ENCODE data around the gene NGEF. TPM values are rescaled to one million over a fixed set of nuclear protein-coding genes. Genes with fewer than 3 reads are reported as not detected.
A peak's percentile ranks its signal among the peaks of the same experiment; 100 is the strongest.

NGEF gene
- total and polyA plus RNA-seq, 8 donors, result 3.3 to 7.1 (median 5.4) TPM

DNA sequence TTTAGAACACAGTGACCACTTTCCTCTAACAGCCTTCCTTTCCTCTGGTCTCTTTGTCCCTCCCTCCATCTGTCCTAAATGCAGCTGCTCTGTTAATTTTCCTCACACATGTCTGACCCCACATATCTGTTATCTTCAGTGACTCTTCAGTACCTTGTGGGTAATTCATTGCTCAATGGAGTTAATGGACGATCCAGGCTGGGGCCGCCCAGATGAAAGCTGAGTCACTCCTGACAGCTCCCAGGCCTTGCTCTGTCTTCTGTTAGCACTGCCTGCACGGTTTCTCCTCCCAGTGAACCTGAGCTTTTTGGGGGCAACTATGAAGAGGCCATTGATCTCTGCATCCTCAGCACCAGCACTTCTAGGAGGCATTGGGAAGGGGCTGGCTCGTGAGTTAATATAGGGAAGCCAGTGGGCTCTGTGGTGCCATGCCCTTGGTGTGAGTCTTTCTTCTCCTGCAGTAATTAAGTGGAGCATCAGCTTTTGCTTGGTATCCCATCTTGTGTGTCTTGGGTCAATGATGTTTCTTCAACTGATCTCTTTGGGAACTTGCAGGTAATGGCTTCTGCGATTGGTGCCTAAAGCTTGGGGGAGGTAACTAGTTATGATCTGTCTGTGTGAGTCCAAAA lies 75.7 kb downstream of the NGEF start:
- 76 to 77% methylated on average over 5 of the region's 5 CpGs for WGBS, 2 donors
- H3K36me3 ChIP-seq, result no peaks in the 10 kb centered on the region
- TF ChIP-seq CTCF (IDR thresholded peaks at IDR 0.05), result no peak

DNA sequence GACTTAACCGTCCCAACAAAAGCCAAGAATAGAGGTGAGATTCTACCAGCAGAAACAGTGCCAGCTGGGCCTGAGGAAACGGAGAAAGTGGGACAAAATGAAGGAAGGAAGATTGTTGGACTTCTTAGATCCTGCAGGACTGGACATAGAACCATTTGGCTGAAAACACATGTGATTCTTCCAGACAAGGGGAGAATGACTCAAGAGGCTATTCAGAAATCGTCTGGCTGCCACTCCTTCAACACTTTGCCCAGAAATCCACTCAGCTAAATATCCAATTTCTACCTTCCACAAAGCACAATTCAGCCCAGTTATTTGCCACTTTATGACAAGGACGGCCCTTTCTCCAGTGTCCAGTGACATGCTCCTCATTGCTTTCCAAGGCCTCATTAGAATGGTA lies 81.4 kb downstream of the NGEF start:
- no peak for FAIRE-seq
- DNase-seq, result no peak
- intact Hi-C loops (cut with DNase I), result no loop called here
- no peaks in the 10 kb centered on the region for H3K27me3 ChIP-seq
- no peaks in the 10 kb centered on the region for H3K36me3 ChIP-seq
- ATAC-seq, result no peak
- no peaks in the 10 kb centered on the region for H3K4me1 ChIP-seq
- no peak overlapping the region for H3K4me3 ChIP-seq
- TF ChIP-seq CTCF (IDR thresholded peaks at IDR 0.05), result no peak
- no peak overlapping the region for H3K27ac ChIP-seq
- WGBS, 2 donors, result 87 to 97% methylated on average over 4 of the region's 4 CpGs
- no peaks in the 10 kb centered on the region for H3K9me3 ChIP-seq

More for the DNA sequence above, 75.7 kb downstream of the NGEF start:
- no peak for FAIRE-seq
- no peaks in the 10 kb centered on the region for H3K4me1 ChIP-seq
- H3K27me3 ChIP-seq, result no peaks in the 10 kb centered on the region
- H3K9me3 ChIP-seq, result no peaks in the 10 kb centered on the region
- H3K4me3 ChIP-seq, result no peak overlapping the region
- intact Hi-C loops (cut with DNase I), result no loop called here
- DNase-seq, result no peak
- no peak overlapping the region for H3K27ac ChIP-seq
- ATAC-seq, result no peak

DNA sequence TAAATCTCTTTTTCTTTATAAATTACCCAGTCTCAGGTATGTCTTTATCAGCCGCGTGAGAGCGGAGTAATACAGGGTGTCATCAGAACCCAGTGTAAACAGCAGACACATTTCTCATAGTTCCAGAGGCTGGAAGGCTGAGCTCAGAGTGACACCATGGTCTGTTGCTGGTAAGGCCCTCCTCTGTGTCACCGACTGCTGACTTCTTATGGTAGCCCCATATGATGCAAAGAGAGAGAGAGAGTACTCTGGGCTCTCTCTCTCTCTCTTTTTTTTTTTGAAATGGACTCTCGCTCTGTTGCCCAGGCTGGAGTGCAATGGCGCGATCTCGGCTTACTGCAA lies 83.0 kb downstream of the NGEF start:
- ATAC-seq, result no peak
- Histone ChIP-seq H3K27me3 (no peaks in the 10 kb centered on the region), H3K4me1 (no peaks in the 10 kb centered on the region), H3K27ac (no peak overlapping the region), H3K4me3 (no peak overlapping the region), H3K9me3 (no peaks in the 10 kb centered on the region), H3K36me3 (no peaks in the 10 kb centered on the region)
- 84 to 90% methylated on average over 8 of the region's 8 CpGs for WGBS, 2 donors
- no peak for TF ChIP-seq CTCF (IDR thresholded peaks at IDR 0.05)
- intact Hi-C loops (cut with DNase I), result no loop called here
- FAIRE-seq, result no peak
- DNase-seq, result no peak

DNA sequence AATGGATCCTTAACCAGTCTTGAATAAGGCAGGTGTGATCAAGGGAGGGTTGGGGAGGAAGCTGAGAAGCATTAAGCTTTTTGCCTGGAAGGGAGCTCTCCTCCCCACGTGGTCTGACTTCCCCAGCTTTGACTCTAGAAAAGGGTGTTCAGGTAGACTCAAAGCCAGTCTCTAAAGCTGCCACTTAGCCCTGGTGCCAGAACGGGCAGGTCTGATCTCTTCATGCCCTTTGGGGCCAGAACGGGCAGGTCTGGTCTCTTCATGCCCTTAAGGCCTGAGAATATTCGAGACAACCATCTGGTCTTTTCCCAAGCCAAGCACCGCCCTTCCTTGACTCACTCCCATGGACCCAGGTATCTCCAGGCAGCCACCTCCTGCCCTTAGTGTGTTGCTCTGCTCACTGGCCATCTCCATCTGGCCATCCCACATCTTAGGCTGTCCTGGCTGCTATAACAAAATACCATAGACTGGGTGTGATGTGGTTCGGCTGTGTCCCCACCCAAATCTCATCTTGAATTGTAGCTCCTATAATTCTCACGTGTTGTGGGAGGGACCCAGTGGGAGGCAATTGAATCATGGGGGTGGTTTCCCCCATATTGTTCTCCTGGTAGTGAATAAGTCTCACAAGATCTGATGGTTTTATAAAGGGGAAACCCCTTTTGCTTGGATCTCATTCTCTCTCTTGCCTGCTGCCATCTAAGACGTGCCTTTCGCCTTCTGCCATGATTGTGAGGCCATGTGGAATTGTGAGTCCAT lies 83.6 kb downstream of the NGEF start:
- peak in 3 of 4 donors; percentile 37 to 72 (median 50) for ATAC-seq
- Histone ChIP-seq H3K4me3 (no peak overlapping the region), H3K27ac (no peak overlapping the region), H3K27me3 (no peaks in the 10 kb centered on the region), H3K36me3 (no peaks in the 10 kb centered on the region), H3K4me1 (no peaks in the 10 kb centered on the region), H3K9me3 (no peaks in the 10 kb centered on the region)
- no peak for FAIRE-seq
- TF ChIP-seq CTCF (IDR thresholded peaks at IDR 0.05), result no peak
- intact Hi-C loops (cut with DNase I), result no loop called here
- DNase-seq, result peak in 1 of 6 donors; percentile 29
- 73% methylated on average over 9 of the region's 9 CpGs for WGBS, 2 donors
